K562 (cell line): ENCODE data around the gene PPP1R1C. TPM values are rescaled to one million over a fixed set of nuclear protein-coding genes. Genes with fewer than 3 reads are reported as not detected.

Experiments used
- ATAC-seq: fragments of 200-7000 bp; cut with Tn5 transposase; 3 replicates; pipeline ENCODE4 v1.9.1; 2020; ENCODE audit warnings: moderate library complexity
- BruUV-seq: library from RNA; stranded (reverse); fragments of 400-500 nt; replicated peaks from 2 replicates; lab custom pipeline; 2021; lab: Mats Ljungman, UMichigan
- CTCF ChIA-PET: fragments of 300-600 bp; formaldehyde crosslinking; extraction: SDS; loops from one replicate; lab custom pipeline; 2021; ENCODE audit warnings: low intra/inter-chr PET ratio; lab: Yijun Ruan, JAX
- POLR2A ChIA-PET: fragments of 300-600, 350-650 bp; sonication (Branson Sonifier 250); formaldehyde crosslinking; extraction: SDS; loops from one replicate; lab custom pipeline; 2021; ENCODE audit warnings: antibody characterized with exemption, inconsistent platforms; lab: Yijun Ruan, JAX
- DNase-seq, 4 experiments: peaks; one replicate each; pipeline versions ENCODE4 v3.0.0 to v3.0.0-alpha.2; 2011 to 2018; ENCODE audit warnings: low spot score in 3 of 4, mixed read lengths in 3 of 4; ENCODE audit errors: extremely low read depth in 1 of 4
- FAIRE-seq: peaks from 2 replicates; lab custom pipeline; 2011; peaks lifted over from hg19 to GRCh38; lab: Jason Lieb, UNC
- H2AFZ ChIP-seq: 2 replicates; pipeline ENCODE4 v1.6.0; 2011; ENCODE audit warnings: low read depth, low read length, control low read depth, inconsistent platforms
- H3K27ac ChIP-seq: fragments of 200-600 bp; 3 replicates; pipeline ENCODE4 v1.8.0; 2011; ENCODE audit warnings: low read depth, mild to moderate bottlenecking, control low read depth, inconsistent platforms, low read length, moderate library complexity, mixed read lengths; ENCODE audit errors: extremely low read depth
- H3K27me3 ChIP-seq, 2 experiments: fragments of 300-600 bp in 1 of 2; 2 replicates in 1 of 2; 3 replicates in 1 of 2; pipeline versions ENCODE4 v1.6.0 to v1.8.0; 2011; ENCODE audit warnings: inconsistent platforms in 2 of 2, low read length in 2 of 2, mild to moderate bottlenecking in 1 of 2, mixed read lengths in 1 of 2, moderate library complexity in 1 of 2; ENCODE audit not compliant: control insufficient read depth in 2 of 2, insufficient read depth in 2 of 2
- H3K36me3 ChIP-seq: fragments of 300-600 bp; 3 replicates; pipeline ENCODE4 v1.8.0; 2011; ENCODE audit warnings: mild to moderate bottlenecking, low read length, inconsistent platforms; ENCODE audit not compliant: control insufficient read depth, insufficient read depth
- H3K4me1 ChIP-seq, 2 experiments: fragments of 200-600 bp in 1 of 2; replicated peaks in 1 of 2; 2 replicates in 1 of 2; 3 replicates in 1 of 2; pipeline versions ENCODE4 v1.5.1 to v1.8.0; 2011; ENCODE audit warnings: inconsistent platforms in 2 of 2, low read length in 2 of 2, mild to moderate bottlenecking in 1 of 2, mixed read lengths in 1 of 2, moderate library complexity in 1 of 2; ENCODE audit not compliant: control insufficient read depth in 2 of 2, insufficient read depth in 2 of 2
- H3K4me2 ChIP-seq: 2 replicates; pipeline ENCODE4 v1.6.1; 2011; ENCODE audit warnings: low read length, control low read depth, inconsistent platforms, mixed read lengths; ENCODE audit not compliant: insufficient read depth
- H3K4me3 ChIP-seq: fragments of 200-600 bp; sonication (generic), shearing (Covaris generic); 2 replicates; pipeline ENCODE4 v1.5.1; 2016; ENCODE audit warnings: control low read depth, inconsistent platforms
- H3K79me2 ChIP-seq: fragments of 200-600 bp; 3 replicates; pipeline ENCODE4 v1.8.0; 2011; ENCODE audit warnings: low read length, inconsistent platforms; ENCODE audit not compliant: control insufficient read depth, insufficient read depth
- H3K9ac ChIP-seq, 2 experiments: 2 replicates each; pipeline versions ENCODE4 v1.6.0 to v1.6.1; 2011; ENCODE audit warnings: low read depth in 2 of 2, low read length in 2 of 2, control low read depth in 1 of 2, inconsistent platforms in 1 of 2, mild to moderate bottlenecking in 1 of 2, mixed read lengths in 1 of 2; ENCODE audit not compliant: insufficient read depth in 1 of 2
- H3K9me1 ChIP-seq: one replicate; pipeline ENCODE4 v1.6.0; 2011; ENCODE audit warnings: inconsistent platforms, mild to moderate bottlenecking, low read length, moderate library complexity; ENCODE audit not compliant: control insufficient read depth, insufficient read depth
- H3K9me3 ChIP-seq: replicated peaks from 2 replicates; pipeline ENCODE4 v1.5.1; 2011; ENCODE audit warnings: low read depth, low read length, inconsistent platforms; ENCODE audit not compliant: control insufficient read depth, insufficient read depth
- H4K20me1 ChIP-seq: replicated peaks from 2 replicates; pipeline ENCODE4 v1.6.1; 2011; ENCODE audit warnings: low read length, inconsistent platforms, mixed read lengths; ENCODE audit not compliant: control insufficient read depth, insufficient read depth
- CLOCK ChIP-seq: fragments of 250-450 bp; sonication (Bioruptor Pico); IDR thresholded peaks from 2 replicates; pipeline ENCODE4 v1.4.0; 2020; ENCODE audit warnings: mild to moderate bottlenecking, moderate library complexity, borderline replicate concordance
- FOXK2 ChIP-seq, 2 experiments: fragments of 450-650 bp; IDR thresholded peaks in 1 of 2; conservative IDR thresholded peaks in 1 of 2; 2 replicates each; pipeline ENCODE4 v1.6.1; 2016; ENCODE audit warnings: low read depth in 2 of 2, mild to moderate bottlenecking in 1 of 2
- HNRNPH1 ChIP-seq: fragments of 200-400 bp; formaldehyde crosslinking; optimal IDR thresholded peaks from 2 replicates; pipeline ENCODE3; 2017; ENCODE audit warnings: low read depth, mild to moderate bottlenecking, low read length, moderate library complexity
- KLF6 ChIP-seq: fragments of 250-450 bp; sonication (Bioruptor Pico); IDR thresholded peaks from 2 replicates; pipeline ENCODE4 v1.4.0; 2020; ENCODE audit warnings: mild to moderate bottlenecking, moderate library complexity, borderline replicate concordance
- NEUROD1 ChIP-seq: fragments of 150-350 bp; IDR thresholded peaks from 2 replicates; pipeline ENCODE4 v1.6.1; 2014; ENCODE audit warnings: borderline replicate concordance, low read length, low read depth; ENCODE audit not compliant: partially characterized antibody
- TCFL5 ChIP-seq: fragments of 250-450 bp; sonication (Bioruptor Pico); conservative IDR thresholded peaks from 2 replicates; pipeline ENCODE4 v1.6.1; 2021; ENCODE audit warnings: mild to moderate bottlenecking, moderate library complexity, matching md5 sums
- ZNF311 ChIP-seq: fragments of 250-450 bp; sonication (Bioruptor Pico); IDR thresholded peaks from 2 replicates; pipeline ENCODE4 v1.4.0; 2020; ENCODE audit warnings: mild to moderate bottlenecking, moderate library complexity
- WGBS: fragments of 100-300 bp; shearing (Covaris generic); methylation state at CpG from one replicate; pipeline ENCODE4 v1.1.6; 2016; ENCODE audit warnings: low coverage, mixed read lengths; ENCODE audit not compliant: insufficient coverage; ENCODE audit errors: missing lambda C conversion rate; 5-methylcytosine and 5-hydroxymethylcytosine counted together
- in situ Hi-C: fragments of 300-500 bp; cut with MboI; formaldehyde crosslinking; loops from 4 replicates; pipeline ENCODE4 v1.15.0; 2018; ENCODE audit warnings: inconsistent platforms, mixed read lengths
- intact Hi-C: fragments of 100-400 bp; cut with micrococcal nuclease; formaldehyde crosslinking; loops from 2 replicates; pipeline ENCODE4 v1.14.2; 2022
- polyA plus RNA-seq, 8 experiments: library from polyadenylated mRNA; depleted of rRNA in 4 of 8; stranded (reverse) in 5 of 8; unstranded in 3 of 8; fragments of >200 nt; fragmentation: Nextera tagmentation in 2 of 8; fragmentation: Illumina TruSeq in 1 of 8; extraction: Ambion mirVana in 2 of 8; extraction: Trizol in 1 of 8; gene quantifications; 2 replicates each; pipeline versions ENCODE4 v1.2.1 to v1.2.3, GENCODE V29; 2011 to 2014; ENCODE audit warnings: inconsistent platforms in 1 of 8, missing spikeins in 1 of 8
- total RNA-seq, 7 experiments: library from RNA; depleted of rRNA in 6 of 7; stranded (reverse); fragments of >200 nt in 6 of 7; fragmentation: Illumina TruSeq in 2 of 7; extraction: Trizol in 2 of 7; gene quantifications; 2 replicates each; pipeline versions ENCODE4 v1.2.1 to v1.2.3, GENCODE V29; 2011 to 2021; ENCODE audit warnings: low replicate concordance in 1 of 7

The PPP1R1C gene
- total and polyA plus RNA-seq, 9 of the 15 experiments (the other 6 are each of a cell fraction or from before 2014, with no cell fraction given), result 0.09 to 0.64 (median 0.40) TPM; not detected in 2

GRCh38 chr2:181999911-182000310 is 14.3 kb downstream of the PPP1R1C start:
- H3K79me2 ChIP-seq, result no peaks in the 10 kb centered on the region
- in situ Hi-C loops (no loop called here), intact Hi-C loops (no loop called here)
- no peaks in the 10 kb centered on the region for H3K36me3 ChIP-seq
- DNase-seq (no peak), ATAC-seq (no peak), FAIRE-seq (no peak)
- no peak overlapping the region for H3K9ac ChIP-seq
- no peaks in the 10 kb centered on the region for H3K27me3 ChIP-seq
- TF ChIP-seq HNRNPH1 (no peak), NEUROD1 (no peak), KLF6 (CRISPR knock-in tag) (no peak), ZNF311 (CRISPR knock-in tag) (no peak), FOXK2 (conservative IDR thresholded peaks at IDR 0.05 in 1 of 2, IDR thresholded peaks at IDR 0.05 in 1 of 2; ENCODE audit: low read depth in 2 of 2) (no peak), TCFL5 (CRISPR knock-in tag) (no peak), CLOCK (CRISPR knock-in tag) (no peak)
- H4K20me1 ChIP-seq, result no peaks in the 10 kb centered on the region
- H3K4me2 ChIP-seq, result no peak overlapping the region
- ChIA-PET POLR2A (no interaction called here), CTCF (no interaction called here)
- no peaks in the 10 kb centered on the region for H3K9me3 ChIP-seq
- 0% methylated on average over 3 of the region's 3 CpGs for WGBS
- no peaks in the 10 kb centered on the region for H3K9me1 ChIP-seq
- no peaks in the 10 kb centered on the region for H3K4me1 ChIP-seq
- H3K4me3 ChIP-seq, result no peak overlapping the region
- no peak overlapping the region for H3K27ac ChIP-seq
- no peak overlapping the region for H2AFZ ChIP-seq
- no TSS peak for BruUV-seq
